ENCODE measurements around the gene OBSL1.

Gene OBSL1

DNA sequence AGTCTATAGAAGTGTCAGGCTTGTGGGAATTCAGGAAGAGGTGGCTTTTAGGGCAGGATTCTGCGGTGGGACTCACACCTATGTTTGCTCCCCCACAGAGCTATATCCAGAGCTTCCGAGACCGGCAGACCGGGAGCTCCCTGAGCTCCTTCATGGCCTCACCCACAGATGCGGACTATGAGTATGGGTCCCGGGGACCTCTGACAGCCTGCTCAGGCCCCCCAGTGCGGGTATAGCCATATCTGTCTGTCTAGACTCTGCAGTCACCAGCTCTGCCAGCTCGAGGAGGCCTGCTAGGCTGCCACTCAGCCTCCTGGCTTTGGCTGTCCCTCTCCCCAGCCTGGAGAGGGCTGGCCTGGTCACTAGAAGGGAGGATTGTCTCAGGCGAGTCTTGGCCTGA, 21.7 kb downstream of the OBSL1 start:
- no peak for DNase-seq (ENCODE audit: low read depth)

DNA sequence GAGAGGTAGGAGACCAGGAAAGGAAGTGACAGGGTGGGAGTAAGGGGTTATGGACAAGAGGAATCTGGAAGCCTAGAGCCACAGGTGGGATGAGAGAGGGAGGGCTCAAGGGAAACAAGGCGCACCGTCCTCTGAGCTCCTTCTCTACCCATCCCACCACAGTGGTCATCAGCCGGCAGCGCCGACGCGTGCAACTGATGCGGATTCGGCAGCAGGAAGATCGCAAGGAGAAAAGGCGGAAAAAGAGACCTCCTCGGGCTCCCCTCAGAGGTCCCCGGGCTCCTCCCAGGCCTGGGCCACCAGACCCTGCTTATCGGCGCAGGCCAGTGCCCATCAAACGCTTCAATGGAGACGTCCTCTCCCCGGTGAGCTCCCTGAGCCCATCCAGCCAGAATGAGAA, 22.3 kb downstream of the OBSL1 start:
- no peak for DNase-seq (ENCODE audit: low read depth)

DNA sequence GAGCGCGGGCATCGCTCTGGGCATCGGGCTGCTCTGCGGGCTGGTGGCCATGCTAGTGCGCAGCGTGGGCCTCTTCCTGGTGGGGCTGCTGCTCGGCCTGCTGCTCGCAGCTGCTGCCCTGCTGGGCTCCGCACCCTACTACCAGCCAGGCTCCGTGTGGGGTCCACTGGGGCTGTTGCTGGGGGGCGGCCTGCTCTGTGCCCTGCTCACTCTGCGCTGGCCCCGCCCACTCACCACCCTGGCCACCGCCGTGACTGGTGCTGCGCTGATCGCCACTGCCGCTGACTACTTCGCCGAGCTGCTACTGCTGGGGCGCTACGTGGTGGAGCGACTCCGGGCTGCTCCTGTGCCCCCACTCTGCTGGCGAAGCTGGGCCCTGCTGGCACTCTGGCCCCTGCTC, 23.7 kb downstream of the OBSL1 start:
- DNase-seq (ENCODE audit: low read depth) = no peak

DNA sequence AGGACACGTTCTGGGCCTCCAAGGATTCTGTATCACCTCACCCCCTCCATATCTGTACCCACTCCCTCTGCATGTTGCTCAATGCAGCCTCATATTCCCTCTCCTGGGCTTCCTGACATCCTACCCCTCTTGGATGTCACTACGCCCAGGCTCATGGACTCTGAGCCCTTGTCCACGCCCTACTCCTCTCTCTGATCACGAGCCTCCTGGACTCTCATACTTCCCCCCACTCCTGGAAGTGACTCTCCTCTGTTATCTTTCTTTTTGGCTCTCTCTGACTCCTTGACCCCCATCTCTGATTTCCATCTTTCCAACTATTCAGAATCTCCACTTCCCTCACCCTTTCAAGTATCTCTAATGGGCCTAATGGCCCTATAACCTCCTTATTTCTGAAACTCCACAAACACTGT, 25.4 kb downstream of the OBSL1 start:
- DNase-seq (ENCODE audit: low read depth) = no peak

DNA sequence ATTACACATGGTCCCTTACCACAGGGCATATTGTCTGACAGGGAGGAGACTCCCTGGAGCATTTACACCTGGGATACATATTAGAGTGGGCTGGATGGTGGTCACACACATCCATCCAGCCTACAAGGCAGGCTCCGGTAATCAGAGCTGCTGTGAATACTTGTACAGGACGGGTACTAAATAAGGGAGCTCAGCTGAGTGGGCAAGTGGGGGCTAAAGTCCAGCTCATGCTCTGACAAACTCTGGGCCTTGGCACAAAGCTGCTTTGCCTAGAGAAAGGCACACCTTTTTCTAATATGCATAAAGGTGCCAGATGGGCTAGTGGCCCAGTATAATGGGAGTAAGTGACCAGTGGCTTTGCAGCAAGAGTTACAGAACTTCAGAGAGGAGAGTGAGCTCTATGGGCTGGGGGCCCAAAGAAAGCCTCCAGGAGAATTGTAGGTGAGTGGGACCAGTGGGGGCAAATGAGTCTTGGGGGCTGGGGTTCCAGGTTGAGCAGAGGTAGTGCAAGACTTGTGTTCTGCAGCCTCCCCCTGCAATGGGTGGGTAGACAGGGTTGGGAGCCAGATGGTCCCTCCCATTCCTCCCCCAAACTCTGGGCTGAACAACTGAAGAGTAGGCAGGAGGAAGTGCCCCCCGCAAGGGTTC, 25.9 kb downstream of the OBSL1 start:
- no peak for DNase-seq (ENCODE audit: low read depth)

DNA sequence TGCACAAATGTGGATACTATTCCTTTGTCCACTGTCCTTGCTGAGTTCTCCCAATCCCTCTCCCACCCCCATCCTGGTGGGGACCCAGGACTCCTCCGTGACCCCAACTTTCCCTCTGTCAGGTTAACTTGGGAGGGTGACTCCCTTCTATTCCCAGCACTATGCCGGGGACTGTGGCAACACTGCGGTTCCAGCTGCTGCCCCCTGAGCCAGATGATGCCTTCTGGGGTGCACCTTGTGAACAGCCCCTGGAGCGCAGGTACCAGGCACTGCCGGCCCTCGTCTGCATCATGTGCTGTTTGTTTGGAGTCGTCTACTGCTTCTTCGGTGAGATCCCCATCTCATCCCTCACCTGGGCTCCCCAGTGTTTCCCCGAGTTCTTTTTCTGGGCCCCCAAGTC, 26.8 kb downstream of the OBSL1 start:
- DNase-seq (ENCODE audit: low read depth) = no peak

DNA sequence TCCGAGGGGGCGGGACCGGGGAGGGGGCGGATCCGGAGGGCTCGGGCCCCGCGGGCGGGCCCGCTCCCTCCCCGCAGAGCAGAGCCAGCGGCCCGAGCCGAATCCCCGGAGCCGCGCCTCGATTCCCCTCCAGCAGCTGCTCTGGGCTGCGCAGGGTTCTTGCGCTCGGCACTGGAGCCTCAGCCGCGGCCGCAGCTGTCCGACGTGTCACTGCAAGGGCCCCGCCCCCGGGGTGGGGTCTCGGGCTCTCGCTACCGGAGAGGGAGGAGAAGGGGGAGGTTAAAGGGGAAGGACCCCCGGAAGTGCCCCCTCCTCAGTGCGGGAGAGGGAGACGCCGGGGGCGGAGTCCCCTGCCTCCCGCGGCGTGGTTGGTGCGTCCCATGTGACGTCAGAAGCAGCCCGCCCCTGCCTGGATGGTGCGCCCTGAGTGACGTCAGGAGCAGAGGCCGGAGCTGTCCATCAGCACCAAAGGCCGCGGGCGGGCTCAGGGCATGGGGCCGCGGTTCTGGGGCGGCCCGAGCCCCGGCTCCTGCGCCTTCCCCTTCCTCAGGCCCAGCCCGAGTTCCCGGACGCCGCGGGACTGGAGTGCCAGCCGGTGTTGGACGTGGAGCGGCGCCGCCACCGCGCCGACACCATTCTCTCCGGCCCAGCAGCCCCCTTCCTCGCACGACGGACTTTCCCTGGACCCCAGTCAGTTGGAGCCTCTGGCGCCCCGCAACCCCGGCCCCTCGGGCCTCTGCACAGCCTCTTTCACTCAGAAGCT, 27.6 kb downstream of the OBSL1 start, which contains the start of the genes CHPF and TMEM198:
TSS of gene CHPF (minus strand) at position 214 of the 763 bp plus-strand sequence. CDS start 271 bp downstream, outside the sequence.
TSS of gene TMEM198 (plus strand) at position 433 of the 763 bp plus-strand sequence. CDS start 700 bp downstream, outside the sequence.
- peak; percentile 90 for DNase-seq (ENCODE audit: low read depth)

DNA sequence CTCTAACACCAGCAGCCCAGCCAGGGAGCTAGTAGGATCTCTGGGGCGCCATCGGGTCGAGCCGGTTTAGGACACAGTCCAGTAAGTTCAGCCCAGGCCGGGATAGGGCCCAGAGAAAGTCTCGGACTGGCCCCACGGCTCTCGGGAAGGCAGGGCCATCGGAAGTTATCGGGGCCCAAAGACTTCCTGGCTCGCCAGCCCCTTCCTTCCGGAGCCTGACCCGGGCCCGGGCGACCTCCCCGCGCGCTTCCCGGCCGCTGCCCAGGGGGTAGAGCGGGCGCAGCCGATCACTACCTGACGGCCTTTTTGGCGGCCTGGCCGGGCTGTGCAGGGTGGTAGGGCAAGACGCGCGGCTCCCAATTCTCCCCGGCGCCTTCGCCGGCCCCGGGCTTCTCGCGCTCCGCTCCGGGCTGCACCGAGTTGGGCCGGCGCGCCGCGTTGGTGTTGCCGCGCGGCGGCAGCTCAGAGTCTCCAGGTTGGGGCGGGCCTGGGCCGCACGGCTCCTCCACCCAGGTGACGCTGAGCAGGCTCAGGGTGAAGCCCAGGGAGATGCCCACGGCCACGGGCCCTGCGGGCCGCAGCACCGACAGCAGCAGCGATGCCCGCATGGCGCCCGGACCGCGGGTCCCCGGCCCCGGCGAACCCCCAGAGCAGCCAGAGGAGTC, 28.3 kb downstream of the OBSL1 start:
- DNase-seq (ENCODE audit: low read depth) = no peak

DNA sequence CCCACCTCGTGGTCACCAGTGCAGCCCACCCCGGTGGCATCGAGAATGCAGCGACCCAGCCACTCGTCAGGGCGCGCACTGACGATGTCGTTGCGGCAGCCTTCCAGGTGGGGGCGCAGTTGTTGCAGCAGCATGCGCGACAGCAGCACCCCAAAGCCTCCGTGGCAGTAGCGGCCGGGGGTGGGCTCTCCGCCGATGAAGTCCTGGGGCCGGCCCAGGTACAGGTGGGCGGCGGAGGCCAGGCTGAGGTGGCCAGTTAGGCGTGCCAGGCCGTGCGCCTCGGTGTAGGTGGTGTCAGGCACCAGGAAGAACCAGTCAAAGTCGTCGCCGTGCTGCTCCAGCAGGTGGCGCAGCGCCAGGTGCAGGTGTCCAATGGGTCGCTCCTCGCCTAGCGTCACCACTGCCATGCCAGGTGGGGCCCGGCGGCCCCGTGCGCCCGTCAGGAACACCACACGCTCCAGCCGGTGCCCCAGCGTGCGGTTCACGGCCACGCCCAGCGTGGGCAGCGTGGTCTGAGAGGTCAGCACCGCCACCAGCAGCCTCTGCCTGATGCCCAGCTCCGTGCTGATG, 29.6 kb downstream of the OBSL1 start:
- peak; percentile 69 for DNase-seq (ENCODE audit: low read depth)

DNA sequence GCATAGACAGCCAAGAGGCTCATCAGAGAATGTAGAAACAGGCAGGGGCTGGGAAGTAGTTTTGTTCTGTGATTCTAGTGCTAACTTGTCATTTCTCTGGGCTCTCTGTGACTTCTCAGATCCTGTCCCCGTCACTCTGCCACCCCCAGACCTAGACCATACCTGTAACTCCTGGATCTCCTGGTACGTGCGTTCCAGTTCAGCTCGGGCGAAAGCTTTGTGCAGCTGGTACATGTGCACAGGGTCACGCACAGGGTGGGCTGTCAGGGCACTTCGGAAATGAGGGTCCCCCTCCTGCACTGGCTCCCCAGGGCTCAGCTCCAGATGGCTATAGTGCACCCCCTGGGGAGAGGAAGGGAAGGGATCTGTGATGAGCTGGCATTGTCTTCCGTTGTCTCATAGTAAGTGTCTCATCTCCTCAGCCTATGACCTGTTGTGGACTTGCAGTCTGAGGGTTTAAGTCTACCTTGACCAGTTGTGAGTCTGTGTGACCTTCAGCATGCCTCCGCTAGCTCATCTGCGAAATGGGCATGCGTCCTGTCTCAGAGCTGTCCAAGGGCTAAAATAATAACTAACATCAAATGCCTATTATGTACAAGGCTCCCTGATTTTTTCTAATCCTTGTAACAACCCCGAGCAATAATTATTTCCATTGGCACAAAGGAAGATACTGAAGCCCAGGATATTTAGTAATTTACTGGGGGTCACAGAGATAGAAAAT, 30.4 kb downstream of the OBSL1 start:
- DNase-seq (ENCODE audit: low read depth) = no peak

DNA sequence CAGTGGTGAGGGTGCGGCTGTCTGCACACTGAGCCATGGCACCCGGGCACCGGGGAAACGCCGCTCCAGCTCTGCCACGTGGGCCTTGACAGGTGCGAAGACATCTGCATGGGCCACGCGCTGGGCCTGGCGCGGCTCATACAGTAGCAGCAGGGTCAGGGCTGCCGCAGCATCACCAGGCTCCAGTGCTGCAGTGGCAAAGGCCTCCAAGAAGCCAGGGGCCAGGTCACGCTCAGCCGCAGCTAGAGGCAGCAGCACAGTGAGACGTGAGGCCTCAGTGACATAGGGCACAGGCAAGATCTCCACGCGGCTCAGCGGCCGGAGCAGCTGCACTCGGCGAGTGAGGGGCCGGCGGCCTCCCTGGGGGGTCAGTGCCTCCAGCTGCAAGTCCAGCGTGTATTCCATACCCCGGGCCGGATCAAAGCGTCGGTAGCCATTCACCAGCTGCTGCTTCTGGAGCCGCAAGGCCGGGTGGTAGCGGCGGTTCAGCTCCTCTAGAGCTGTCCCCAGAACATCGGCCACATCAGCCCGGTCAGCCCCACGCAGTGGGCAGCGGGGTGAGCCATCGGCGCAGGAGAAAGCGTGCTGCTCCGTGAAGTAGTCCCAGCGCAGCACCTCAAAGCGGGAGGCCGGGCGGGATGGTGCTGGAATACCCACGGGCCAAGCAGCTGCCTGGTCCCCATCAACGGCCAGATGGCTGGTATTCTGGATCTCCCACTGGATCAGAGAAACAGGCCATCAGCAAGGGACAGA, 31.2 kb downstream of the OBSL1 start:
- no peak for DNase-seq (ENCODE audit: low read depth)

DNA sequence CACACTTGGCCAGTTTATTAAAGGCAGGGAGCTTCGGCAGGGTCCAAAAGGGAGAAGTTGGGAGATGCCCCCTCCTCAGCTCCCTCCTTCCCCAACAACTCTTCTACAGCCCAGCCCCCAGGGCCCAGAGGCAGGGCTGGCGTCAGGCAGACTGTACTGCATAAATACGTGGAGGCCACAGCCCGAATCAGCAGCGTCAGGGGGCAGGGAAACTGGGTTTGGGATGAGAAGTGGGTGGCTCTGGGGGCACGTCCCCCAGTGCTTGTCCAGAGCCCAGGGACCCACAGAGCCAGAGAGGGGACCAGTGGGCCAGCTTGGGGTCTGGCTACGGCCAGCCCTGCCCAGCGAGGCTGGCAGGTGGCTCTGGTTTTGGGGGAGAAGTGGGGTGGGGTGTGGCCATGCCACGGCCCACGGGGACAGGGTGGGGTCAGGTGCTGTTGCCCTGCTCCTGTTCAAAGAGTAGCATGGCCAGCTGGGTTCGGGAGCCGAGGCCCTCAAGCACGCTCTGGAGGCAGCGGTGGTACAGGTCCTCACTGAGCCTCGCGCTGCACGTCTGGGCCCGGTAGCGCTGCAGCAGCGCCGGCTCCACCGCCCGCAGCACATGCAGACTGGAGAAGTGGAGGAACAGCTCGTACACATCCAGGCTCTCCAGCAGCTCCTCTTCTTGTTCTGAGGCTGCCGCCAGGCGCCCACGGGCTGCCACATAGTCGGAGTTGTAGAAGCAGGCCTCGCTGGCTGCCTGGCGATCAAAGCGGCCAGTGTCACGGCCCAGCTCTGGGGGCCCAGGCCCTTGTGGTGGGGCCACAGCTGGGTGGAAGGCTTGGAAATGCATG, 32.2 kb downstream of the OBSL1 start:
- no peak for DNase-seq (ENCODE audit: low read depth)

DNA sequence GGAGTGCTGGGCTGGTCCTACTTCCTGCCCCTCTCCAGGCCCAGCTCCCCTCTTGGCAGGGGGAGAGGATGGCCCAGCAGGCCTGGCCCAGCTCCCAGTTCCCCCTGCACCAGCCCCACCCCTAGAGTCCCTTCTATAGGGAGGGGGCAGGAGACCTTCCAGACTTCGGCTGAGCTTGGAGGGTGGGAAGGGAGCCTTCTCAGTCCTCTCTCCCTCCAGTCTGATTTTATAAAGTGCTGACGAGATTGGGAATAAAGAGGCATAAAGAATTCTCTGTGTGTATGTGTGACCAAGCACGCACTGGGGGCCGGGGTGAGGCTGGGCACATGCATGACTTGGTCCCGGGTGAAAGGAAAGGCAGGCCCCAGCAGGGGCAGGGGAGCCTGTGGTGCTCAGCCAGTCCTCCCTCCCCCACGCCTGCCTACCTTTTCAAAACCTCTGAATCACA, 32.8 kb downstream of the OBSL1 start:
- no peak for DNase-seq (ENCODE audit: low read depth)

DNA sequence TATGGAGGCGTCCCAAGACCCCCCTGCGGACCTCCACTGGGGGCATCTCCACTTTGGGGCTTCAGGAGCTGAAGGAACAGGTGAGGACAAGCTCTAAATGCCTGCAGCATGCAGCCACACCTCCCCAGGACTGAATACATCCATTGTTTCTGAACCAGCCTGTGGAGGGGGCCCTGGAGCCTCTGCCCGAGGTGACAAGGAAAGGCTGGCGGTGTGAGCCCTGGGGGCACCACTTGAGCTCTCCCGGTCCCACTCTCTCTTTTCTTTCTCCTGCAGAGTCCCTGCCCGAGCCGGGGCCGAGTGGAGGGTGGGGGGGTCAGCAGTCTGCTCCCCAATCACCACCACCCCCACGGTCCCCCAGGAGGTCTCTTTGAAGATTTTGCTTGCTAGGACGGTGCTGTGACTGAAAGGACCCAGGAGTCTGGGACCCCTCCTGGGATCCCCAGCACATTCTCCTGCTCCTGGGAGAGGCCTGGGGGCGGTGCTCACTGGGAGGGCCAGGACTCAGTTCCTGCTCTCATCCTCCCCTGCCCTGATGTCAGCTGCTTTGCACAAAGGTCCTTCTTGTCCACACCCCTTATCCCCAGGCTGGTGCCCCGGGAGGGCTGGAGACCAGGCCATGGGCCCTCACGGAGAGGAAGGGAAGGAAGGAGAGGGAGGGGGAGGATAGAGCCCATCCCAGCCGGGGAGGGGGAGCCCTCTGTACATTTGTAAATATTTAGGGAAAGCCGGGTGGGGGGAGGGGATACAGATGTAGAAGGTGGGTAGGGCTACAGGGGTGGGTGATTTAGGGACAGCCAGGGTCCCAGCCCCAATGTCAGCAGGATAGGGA, 33.5 kb downstream of the OBSL1 start:
- DNase-seq (ENCODE audit: low read depth) = no peak

DNA sequence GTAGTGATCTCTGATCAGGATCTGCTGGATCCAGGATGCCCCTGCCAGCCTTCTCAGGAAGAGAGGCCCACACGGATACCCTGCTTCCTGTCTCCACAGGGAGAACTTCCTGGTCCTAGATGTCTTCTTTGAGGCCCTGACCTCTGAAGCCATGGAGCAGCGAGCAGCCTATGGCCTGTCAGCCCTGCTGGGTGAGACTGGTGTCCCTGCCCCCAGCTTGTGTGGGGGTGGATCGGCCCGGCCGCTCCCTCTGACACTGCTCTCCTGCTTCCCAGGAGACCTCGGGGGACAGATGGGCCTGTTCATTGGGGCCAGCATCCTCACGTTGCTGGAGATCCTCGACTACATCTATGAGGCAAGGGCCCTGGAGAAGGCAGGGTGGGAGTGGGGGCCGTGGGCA, 34.4 kb downstream of the OBSL1 start:
- DNase-seq (ENCODE audit: low read depth) = no peak

DNA sequence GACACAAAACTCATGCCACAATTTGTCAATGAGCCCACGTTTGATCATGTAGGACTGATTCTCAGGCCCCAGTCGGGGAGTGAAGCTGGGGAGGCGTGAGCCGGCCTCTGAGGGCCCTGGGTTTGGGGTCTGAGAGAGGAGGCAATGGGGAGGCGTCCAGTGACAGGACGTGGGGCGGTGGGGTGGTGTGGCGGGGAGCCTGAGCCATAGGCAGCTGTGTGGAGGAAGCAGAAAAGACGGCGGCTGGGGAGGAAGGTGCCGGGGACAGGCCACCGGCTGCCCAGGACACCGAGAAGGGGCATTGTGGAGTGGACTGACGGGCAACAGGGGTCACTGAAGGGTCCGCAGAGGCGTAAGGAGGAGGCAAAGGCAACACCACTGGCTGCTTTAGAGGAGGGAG, 34.9 kb downstream of the OBSL1 start:
- no peak for DNase-seq (ENCODE audit: low read depth)

DNA sequence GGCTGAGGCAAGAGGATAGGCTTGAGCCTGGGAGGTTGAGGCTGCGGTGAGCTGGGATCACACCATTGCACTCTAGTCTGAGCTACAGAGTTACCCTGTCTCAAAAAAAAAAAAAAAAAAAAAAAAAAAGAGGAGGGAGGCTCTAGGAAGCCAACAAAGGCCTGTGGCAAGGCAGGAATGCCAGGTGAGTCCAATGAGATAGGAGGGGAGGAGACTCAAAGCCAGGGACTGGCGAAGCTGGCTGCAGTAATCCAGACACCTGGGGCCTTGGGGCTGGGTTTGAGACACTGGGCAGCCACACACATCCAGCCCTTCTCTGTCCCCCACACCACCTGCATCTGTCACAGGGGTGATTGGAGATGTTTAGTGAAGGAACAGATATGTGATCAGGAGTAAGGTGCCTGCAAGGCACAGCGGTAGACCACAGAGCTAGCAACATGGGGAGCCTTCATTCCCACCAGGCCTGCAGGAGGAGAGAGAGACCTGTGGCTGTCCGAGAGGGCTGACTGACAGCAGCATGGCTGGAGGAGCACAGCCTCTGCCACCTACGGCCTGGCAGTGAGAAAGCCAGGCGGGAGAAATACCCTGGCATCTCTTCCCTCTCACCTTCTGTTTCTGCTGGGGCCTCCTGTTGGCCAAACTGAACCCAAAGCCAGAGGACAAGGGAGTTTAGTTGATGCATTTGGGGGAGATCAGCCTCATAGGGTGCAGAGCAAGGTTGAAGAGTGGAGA, 37.2 kb downstream of the OBSL1 start:
- no peak for DNase-seq (ENCODE audit: low read depth)

DNA sequence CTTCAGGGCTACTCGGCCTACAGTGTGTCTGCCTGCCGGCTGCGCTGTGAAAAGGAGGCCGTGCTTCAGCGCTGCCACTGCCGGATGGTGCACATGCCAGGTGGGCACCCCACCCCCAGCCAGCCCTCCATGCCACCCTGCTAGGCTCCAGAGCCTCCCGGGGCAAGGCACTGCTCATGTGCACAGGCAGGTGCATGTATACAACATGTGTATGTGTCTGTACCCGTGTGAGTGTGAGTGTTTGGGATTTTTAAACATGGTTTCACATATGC, 39.0 kb downstream of the OBSL1 start:
- DNase-seq (ENCODE audit: low read depth) = no peak

Data from T-helper 22 cell (primary cell).